CD4-positive, alpha-beta T cell treated with Interleukin-6 for 4 hours (primary cell): ENCODE data around the gene BTN1A1.
"Not testable (repeated sequence)": the region's sequence is repeated elsewhere in the genome, so short reads cannot be mapped to it uniquely, and the experiment has no call there.

ENCODE experiments used
- DNase-seq: peaks from one replicate; pipeline ENCODE4 v3.0.0-alpha.2; 2020; ENCODE audit warnings: mixed read lengths

The BTN1A1 gene, protein sequence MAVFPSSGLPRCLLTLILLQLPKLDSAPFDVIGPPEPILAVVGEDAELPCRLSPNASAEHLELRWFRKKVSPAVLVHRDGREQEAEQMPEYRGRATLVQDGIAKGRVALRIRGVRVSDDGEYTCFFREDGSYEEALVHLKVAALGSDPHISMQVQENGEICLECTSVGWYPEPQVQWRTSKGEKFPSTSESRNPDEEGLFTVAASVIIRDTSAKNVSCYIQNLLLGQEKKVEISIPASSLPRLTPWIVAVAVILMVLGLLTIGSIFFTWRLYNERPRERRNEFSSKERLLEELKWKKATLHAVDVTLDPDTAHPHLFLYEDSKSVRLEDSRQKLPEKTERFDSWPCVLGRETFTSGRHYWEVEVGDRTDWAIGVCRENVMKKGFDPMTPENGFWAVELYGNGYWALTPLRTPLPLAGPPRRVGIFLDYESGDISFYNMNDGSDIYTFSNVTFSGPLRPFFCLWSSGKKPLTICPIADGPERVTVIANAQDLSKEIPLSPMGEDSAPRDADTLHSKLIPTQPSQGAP

DNA sequence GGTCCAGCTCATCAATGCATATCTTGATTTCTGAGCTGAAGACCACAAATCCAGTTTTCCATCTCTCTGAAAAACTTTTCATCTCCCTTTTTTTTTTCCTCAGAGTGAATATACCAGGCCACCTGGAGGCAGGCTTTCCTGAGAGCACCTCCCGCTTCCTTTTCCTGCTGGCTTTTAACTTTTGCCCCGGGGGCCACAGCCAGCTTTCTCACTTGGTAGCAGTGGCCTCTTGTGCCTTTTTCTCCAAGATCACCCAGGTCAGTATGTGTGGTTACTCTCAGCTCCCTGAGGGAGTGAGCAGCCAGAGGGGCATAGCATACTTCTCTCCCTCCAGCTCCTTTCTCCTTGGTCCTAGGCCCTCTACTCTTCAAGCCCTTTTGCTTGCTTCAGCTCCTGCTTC lies at the start of gene BTN1A1:
Gene BTN1A1 (plus strand): TSS at position 202 of the 400 bp plus-strand sequence. CDS start 984 bp downstream, outside the sequence.
- DNase-seq: no peak

DNA sequence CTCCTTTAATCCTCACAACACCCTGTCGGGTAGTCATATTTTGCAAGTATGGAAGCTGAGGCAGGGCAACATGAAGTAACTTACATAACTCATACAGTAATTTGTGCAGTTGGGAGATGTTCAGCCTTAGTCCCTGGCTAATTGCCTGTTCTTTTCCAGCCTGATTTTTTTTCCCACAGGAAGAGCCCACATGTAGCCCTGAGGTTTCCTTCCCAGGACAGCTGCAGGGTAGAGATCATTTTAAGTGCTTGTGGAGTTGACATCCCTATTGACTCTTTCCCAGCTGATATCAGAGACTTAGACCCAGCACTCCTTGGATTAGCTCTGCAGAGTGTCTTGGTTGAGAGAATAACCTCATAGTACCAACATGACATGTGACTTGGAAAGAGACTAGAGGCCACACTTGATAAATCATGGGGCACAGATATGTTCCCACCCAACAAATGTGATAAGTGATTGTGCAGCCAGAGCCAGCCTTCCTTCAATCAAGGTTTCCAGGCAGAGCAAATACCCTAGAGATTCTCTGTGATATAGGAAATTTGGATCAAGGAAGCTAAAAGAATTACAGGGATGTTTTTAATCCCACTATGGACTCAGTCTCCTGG lies 47.4 kb upstream of the BTN1A1 start:
- no peak for DNase-seq

DNA sequence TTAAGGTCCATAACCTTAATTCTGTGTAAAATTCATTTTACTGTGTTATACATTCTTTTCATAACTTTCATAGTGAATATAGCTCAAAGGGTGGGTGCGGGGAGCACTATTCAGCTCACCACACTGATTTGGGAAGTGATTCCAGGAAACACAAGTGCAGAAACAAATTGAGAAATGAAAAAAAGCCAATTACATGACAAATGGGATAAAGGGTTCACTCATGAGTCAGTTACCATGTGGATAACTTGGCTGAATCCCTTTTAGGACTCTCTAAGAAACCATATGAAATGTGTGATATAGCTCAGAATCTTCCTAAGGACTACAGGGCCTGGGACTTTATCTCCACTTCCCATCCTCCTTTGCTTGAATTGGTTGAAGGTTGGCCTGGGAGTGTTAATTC lies 45.5 kb upstream of the BTN1A1 start:
- no peak for DNase-seq

DNA sequence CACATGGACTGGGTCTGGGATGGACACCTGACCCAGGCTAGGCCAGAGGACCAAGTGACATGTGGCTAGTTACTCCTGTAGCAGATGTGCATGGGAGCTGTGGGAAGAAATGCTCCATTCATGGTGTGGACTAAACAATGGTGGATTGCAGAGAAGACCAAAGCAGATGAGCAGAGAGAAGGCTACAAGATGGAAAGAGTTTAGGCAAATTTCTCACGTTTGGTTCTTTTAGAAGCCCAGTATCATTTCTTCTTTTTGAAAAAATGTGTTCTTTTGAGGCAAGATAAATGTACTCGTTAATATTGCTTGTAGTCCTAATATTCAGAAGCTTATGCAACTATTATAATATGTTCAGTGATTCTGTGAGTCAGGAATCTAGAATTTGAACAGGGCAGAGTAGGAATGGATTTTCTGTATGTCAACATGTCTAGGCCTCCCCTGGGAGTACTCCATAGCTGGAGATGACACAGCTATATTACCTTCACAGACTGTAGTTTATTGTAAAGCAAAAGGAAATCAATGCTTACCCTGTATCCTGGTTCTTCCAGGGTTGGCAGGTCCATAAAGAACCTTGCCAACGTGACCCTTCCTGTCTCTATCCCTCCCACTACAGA lies 44.6 kb upstream of the BTN1A1 start:
- no peak for DNase-seq

DNA sequence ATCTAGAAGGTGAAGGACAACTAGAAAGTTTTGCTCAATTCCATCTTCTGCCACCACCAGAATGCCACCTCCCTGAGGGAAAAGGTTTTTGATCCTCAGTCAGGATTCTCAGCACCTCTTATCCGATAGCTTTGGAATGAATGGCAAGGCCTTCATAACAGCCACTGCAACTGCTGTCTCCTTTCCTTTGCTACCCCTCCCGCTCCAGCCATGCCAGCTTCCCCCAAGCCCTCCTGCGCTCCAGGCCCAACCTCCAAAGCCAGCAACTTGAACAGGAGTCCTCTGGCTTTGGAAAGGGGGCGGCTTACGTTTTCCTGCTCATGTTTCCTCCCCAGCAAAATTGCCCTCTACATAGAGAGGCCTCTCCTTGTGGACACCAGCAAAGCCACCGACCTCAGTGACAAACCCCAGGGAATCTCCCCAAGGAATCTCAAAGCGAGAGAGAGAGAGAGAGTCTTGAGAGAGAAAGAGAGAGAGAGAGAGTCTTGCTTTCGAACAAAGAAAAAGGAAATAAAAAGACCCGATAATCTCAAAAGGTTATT lies 42.8 kb upstream of the BTN1A1 start:
- DNase-seq: no peak

DNA sequence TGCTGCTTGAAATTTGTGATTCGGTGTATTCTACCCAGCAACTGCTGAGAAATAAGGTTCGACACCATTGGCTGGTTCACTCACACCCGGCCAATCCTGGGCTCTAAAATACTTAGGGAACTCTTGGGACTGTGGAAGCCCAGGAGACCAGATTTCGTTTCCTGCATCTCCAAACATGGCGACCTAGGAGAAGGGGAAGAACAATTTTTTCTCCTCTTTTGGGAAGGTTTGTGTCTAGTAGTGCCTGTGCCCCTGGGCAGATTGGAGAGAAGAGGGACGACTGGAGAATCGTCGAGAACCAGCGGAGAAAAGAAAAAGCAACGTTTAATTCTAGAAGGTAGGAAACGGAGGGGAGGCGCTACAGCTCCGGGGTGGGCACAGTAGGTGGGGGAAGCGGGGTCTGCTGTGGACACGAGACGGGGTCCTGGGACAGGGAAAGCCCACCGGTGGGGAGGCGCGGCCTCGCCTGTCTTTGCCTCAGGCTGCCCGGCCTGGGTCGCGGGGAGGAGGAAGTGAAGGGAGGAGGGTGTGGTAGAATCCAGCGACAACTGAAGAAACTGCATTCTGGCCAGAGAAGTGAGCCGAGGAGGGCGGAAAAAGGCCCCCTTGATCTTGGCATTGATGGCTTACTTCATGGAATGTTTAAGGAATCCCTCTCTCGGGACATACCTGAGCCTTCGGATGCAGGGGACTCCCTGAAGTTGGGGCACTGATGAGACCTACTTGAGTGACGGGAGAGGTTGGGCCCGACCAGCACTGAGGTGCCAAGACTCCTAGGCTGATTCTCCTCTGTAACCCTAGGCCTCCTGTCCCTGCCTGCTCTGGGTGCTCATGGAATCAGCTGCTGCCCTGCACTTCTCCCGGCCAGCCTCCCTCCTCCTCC lies 42.1 kb upstream of the BTN1A1 start, which contains the start of gene BTN2A1:
Gene BTN2A1 (plus strand): TSS at position 150 of the 883 bp plus-strand sequence. CDS start 682 bp downstream, at position 832.
- DNase-seq: peak; percentile 73

DNA sequence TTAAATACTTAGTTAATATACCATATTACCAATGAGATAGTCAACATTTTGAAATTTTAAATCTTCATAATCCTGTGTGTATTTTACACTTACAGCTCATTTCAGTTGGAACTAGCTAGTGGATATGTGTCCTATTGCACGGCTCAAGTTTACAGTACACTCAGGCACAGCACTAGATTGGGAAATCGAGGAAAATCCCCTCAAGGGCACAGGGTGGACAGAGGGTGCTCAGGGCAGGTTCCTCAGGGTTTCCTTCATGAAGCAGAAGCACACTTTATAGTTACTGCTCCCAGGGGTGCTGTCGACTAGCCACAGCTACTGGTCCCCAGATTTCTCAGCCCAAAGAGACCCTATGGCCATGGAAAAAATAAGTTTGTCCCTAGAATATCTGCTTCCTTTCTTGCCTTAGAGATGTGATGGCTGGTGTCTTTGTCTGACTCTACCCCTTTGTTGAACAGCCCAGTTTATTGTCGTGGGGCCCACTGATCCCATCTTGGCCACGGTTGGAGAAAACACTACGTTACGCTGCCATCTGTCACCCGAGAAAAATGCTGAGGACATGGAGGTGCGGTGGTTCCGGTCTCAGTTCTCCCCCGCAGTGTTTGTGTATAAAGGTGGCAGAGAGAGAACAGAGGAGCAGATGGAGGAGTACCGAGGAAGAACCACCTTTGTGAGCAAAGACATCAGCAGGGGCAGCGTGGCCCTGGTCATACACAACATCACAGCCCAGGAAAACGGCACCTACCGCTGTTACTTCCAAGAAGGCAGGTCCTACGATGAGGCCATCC lies 40.9 kb upstream of the BTN1A1 start:
- DNase-seq: no peak

DNA sequence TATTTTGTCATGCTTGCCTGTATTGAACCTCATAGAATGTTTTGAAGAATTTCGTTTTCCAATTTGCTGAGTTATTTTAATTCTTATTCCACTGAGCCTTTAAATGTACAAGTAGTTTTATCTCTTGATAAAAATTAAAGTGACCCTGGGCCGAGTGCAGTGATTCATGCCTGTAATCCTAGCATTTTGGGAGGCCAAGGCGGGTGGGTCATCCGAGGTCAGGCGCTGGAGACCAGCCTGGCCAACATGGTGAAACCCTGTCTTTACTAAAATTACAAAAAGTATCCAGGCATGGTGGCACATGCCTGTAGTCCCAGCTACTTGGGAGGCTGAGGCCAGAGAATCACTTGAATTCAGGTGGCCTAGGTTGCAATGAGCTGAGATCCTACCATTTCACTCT lies 38.8 kb upstream of the BTN1A1 start:
- DNase-seq: not testable (repeated sequence)

DNA sequence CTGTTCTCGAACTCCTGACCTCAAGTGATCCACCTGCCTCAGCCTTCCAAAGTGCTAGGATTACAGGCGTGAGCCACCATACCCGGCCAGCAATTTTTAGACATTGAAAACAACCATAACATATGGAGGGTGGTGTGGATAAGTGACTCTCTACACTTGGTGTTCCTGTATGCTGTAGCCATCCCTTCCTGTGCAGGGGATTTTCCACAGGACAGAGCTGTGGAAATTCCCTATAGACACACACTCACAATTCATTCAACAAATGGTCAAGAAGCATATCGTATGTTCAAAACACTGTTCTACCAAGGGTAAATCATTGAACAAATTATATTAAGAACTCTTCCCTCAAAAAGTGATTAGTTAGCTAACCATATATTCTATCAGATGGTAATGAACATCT lies 36.1 kb upstream of the BTN1A1 start:
- no peak for DNase-seq

DNA sequence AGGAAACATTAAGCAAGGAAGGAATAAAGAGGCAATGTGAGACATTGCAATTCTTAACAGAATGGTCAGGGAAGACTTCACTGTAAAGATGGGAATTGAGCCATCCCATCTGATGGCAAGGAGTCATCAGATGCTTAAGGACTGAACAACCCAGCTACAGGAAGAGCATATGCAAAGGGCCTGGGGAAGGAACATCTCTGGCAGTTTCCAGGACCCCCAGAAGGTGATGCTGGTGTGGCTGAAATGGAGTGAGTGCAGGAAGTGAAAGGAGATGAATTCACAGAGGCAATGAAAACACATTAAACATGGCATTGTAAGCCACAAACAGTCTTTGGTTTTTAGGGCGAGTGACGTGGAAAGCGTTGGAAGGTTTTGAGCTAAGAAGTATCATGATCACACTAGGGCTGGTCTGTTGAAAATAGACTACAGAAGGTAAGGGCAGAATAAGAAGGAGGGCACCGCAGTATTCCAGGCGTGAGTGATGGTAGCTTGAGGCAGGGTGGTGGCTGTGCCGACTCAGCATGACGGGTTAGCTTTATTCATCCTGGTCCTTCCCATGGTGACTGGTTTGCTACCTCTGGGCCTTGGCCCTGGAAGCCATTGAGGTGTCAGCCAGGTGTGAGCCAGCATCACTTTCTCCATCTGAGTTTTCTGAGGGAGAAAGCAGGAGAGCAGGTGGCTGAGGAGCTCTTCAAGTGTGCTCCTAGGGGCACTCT lies 35.5 kb upstream of the BTN1A1 start:
- no peak for DNase-seq

DNA sequence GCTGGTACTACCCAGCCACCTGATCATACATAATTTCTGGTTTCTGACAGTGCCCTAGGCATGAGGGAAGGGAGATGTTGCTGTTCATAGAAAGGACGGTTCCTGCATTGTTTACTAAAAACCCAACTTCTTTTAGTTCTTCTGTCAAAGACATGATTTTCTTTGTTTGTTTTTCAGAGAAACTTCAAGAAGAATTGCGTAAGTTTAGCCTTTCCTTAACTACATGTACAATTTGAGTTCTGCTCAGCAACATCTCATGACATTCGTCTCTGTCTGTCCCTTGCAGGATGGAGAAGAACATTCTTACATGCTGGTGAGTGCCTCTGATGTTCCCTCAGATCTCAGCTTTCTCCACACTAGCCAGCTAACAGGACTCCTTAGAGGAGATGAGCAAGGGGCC lies 34.3 kb upstream of the BTN1A1 start:
- DNase-seq: no peak

DNA sequence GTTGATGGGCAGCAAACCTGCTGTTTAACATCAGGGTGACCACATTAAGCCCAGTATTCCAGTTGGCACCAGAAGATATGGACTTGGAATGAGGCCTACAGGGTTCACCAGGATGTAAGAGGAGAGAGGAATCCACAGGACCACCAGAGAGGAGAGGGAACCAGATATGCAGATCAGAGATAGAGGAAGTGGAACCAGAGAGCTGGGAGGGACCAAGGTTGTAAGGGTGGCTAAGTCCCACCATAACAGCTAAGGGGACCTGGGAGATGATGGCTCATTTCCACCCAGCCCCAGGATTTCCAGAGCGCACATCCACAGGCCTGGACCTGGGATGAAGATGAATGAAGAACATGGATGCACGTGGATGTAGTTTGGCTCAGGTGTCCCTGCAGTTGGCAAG lies 31.3 kb upstream of the BTN1A1 start:
- DNase-seq: no peak

DNA sequence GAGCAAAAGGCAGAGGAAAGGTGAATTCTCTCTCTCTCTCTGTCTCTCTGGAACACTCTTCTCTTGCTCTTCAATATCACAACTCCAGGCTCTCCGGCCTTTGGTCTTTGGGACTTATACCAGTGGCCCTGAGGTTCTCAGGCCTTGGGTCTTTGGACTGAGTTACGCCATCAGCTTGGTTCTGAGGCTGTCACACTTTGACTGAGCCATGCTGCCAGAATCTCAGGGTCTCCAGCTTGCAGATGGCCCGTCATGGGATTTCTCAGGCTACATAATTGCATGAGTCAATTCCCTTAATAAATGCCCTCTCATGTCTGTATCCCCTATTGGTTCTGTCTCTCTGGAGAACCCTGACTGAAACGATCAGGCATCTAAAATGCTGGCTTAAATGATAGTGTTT lies 29.5 kb upstream of the BTN1A1 start:
- DNase-seq: no peak

DNA sequence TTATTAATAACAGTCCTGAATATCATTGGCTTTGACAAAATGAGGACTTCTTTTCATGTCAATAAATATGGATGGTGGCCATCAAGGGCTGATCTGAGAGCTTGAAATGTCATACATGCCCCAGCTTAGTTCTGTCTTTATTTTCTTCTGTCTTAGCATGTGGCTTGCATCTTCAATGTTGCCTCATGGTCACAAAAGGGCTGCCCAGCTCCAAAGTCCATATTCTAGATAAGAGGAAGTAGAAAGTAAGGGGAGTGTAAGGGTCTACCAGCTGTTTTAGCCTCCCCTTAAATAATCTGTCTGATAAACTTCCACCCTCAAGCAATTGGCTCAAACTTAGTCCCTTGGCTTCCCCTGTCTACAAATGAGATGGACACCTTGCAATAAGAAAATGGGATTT lies 28.1 kb upstream of the BTN1A1 start:
- DNase-seq: no peak

DNA sequence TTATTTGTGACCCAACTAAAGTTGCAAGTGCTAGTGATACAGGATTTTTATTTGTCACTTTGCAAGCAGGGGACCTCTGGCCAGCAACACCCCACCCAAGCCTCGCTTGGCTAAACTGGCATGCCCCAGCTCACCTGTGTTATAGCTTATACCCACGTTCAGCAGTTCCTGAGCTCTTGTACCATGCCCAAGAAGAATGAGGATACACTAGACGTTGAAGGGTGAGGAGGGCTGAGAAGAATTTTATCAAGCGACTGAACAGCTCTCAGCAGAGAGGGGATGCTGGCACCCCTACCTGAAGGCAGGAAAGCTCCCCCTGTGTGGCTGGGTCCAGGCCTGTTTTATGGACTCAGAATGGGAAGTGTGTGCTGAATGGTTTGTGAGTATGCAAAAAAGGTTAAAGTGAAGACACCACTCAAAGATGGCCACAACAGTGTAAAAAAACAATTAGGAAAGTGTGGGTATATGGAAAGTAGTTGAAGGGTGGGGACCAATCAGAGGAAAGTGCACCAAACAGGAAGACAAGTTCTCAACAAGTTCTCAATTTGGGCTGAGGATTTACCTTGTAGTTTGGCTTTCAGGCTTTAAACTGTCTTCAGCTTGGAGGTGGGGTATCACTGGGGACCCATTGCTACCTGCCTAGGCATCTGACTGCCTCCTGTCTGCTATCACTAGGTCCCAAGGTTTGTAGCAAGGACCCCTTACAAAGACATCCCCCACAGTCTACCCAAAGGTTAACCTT lies 27.4 kb upstream of the BTN1A1 start:
- no peak for DNase-seq

DNA sequence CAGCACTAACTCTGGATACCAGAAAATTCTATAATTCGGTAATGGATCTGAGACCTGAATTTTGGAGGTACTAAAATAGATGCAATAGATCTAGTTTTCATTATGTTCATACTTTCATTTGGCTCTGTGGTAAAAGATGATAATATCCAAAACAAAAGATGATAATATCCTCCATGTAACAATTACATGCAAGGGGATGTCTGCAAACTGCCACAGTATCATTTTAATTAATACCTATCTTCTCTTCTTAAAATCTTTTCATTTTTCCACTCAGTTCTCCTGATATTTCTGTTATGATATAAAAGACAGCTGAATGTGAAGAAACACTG lies 26.7 kb upstream of the BTN1A1 start:
- DNase-seq: no peak

DNA sequence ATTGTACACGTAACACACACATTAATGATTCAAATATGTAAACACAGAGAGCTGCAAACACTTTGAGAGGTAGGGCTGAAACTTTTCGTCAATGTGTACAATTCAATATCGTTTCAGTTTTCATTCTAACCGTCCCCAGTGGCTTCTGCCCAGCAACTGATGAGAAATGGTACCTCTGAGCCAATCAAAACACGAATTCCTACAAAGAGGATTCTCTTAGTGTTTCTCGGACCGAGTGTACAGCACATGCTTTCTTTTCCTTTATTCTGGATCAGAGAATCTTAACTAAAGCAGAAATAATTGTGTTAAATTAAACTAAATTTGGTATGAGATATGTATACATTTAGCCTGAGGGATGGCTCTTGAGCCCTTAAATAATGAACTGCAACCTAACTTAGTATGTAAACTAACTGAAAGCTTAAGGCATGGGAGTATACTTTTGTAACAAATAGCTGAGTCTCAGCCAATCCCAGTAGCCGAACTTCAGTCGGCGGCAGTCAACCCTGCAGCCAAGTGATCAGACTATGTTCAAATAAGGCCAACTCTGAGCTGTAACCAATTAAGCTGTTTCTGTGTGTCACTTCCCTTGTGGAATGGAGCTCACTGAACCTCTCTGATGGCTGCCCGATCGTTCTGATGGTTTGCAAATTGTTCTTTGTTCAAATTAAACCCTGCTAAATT lies 26.2 kb upstream of the BTN1A1 start:
- peak; percentile 83 for DNase-seq

DNA sequence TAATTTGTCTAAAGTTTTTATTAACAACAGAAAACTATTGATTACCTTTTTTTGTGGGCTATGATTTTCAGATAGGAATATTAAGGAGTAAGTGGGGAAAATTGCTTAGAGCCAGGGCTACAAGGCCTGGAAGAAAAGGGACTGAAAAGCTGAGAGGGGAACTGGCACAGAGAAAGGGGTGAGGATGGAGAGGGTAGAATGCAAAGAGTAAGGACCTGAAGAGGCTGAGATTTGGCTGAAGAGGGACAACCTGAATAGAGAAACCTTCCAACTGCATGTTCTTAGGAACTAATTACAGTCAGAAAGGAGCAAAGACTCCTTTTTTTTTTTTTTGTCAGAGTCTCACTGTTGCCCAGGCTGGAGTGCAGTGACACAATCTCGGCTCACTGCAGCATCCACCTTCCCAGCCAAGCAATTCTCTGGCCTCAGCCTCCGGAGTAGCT lies 25.6 kb upstream of the BTN1A1 start:
- DNase-seq: no peak
